ENCODE measurements around the gene SLC25A1.

Gene SLC25A1

GRCh38 chr22:19178657-19179496 lies at the start of gene SLC25A1:
Gene SLC25A1, minus strand, starts transcription at chr22:19178736. Its CDS starts 63 bp downstream, at chr22:19178673.
- peak; percentile 85 to 93 for DNase-seq (ENCODE audit: low read depth in 2 of 2)
- peak within 1 kb of the TSS; percentile 55 to 73 for H3K4me3 ChIP-seq (replicated peaks in 1 of 2; ENCODE audit: low read depth in 2 of 2, low read length in 2 of 2)
- TF ChIP-seq, protein P1, sequence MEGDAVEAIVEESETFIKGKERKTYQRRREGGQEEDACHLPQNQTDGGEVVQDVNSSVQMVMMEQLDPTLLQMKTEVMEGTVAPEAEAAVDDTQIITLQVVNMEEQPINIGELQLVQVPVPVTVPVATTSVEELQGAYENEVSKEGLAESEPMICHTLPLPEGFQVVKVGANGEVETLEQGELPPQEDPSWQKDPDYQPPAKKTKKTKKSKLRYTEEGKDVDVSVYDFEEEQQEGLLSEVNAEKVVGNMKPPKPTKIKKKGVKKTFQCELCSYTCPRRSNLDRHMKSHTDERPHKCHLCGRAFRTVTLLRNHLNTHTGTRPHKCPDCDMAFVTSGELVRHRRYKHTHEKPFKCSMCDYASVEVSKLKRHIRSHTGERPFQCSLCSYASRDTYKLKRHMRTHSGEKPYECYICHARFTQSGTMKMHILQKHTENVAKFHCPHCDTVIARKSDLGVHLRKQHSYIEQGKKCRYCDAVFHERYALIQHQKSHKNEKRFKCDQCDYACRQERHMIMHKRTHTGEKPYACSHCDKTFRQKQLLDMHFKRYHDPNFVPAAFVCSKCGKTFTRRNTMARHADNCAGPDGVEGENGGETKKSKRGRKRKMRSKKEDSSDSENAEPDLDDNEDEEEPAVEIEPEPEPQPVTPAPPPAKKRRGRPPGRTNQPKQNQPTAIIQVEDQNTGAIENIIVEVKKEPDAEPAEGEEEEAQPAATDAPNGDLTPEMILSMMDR (IDR thresholded peaks at IDR 0.05; ENCODE audit: low read depth, low read length) = no peak

- TF ChIP-seq, protein P1 (IDR thresholded peaks at IDR 0.05; ENCODE audit: low read depth, low read length) = no peak
- H3K4me3 ChIP-seq (replicated peaks in 1 of 2; ENCODE audit: low read depth in 2 of 2, low read length in 2 of 2) = no peak overlapping the region
- no peak for DNase-seq (ENCODE audit: low read depth in 2 of 2)
Measured at GRCh38 chr22:19228179-19228578, 49.6 kb upstream of the SLC25A1 start.

DNA sequence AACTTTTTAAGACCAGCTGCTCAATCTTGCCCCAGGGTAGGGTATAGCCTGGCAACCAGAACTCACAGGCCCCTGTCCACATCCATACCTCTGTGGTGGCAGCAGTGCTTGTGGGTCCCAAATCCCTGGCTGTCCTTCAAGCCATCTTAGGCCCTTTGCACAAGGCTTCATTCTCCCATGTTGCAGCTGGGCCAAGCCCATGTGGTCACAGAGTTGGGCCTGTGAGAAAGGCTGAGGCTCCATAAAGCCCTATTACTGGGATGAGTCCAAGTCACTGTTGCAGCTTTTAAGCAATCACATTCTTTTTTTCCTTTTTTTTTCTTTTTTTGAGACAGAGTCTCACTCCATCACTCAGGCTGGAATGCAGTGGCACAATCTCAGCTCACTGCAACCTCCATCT lies 47.9 kb upstream of the SLC25A1 start:
- no peak for DNase-seq (ENCODE audit: low read depth in 2 of 2)
- no peak overlapping the region for H3K4me3 ChIP-seq (replicated peaks in 1 of 2; ENCODE audit: low read depth in 2 of 2, low read length in 2 of 2)
- TF ChIP-seq, protein P1 (IDR thresholded peaks at IDR 0.05; ENCODE audit: low read depth, low read length) = no peak

- DNase-seq (ENCODE audit: low read depth in 2 of 2) = no peak
- no peak overlapping the region for H3K4me3 ChIP-seq (replicated peaks in 1 of 2; ENCODE audit: low read depth in 2 of 2, low read length in 2 of 2)
- TF ChIP-seq, protein P1 (IDR thresholded peaks at IDR 0.05; ENCODE audit: low read depth, low read length) = no peak
Measured at GRCh38 chr22:19225560-19225959, 47.0 kb upstream of the SLC25A1 start.

GRCh38 chr22:19224985-19225384 lies 46.4 kb upstream of the SLC25A1 start:
- no peak for DNase-seq (ENCODE audit: low read depth in 2 of 2)
- no peak overlapping the region for H3K4me3 ChIP-seq (replicated peaks in 1 of 2; ENCODE audit: low read depth in 2 of 2, low read length in 2 of 2)
- TF ChIP-seq, protein P1 (IDR thresholded peaks at IDR 0.05; ENCODE audit: low read depth, low read length) = no peak

- TF ChIP-seq, protein P1 (IDR thresholded peaks at IDR 0.05; ENCODE audit: low read depth, low read length) = no peak
- no peak overlapping the region for H3K4me3 ChIP-seq (replicated peaks in 1 of 2; ENCODE audit: low read depth in 2 of 2, low read length in 2 of 2)
- DNase-seq (ENCODE audit: low read depth in 2 of 2) = no peak
Measured at GRCh38 chr22:19224557-19224956, 46.0 kb upstream of the SLC25A1 start.
